K562 (cell line): ENCODE data around the gene RAP1A. TPM values are rescaled to one million over a fixed set of nuclear protein-coding genes. Genes with fewer than 3 reads are reported as not detected.

Experiments used
- ATAC-seq: fragments of 200-7000 bp; cut with Tn5 transposase; 3 replicates; pipeline ENCODE4 v1.9.1; 2020; ENCODE audit warnings: moderate library complexity
- BruUV-seq: library from RNA; stranded (reverse); fragments of 400-500 nt; replicated peaks from 2 replicates; lab custom pipeline; 2021; lab: Mats Ljungman, UMichigan
- CTCF ChIA-PET: fragments of 300-600 bp; formaldehyde crosslinking; extraction: SDS; loops from one replicate; lab custom pipeline; 2021; ENCODE audit warnings: low intra/inter-chr PET ratio; lab: Yijun Ruan, JAX
- POLR2A ChIA-PET: fragments of 300-600, 350-650 bp; sonication (Branson Sonifier 250); formaldehyde crosslinking; extraction: SDS; loops from one replicate; lab custom pipeline; 2021; ENCODE audit warnings: antibody characterized with exemption, inconsistent platforms; lab: Yijun Ruan, JAX
- DNase-seq, 4 experiments: peaks; one replicate each; pipeline versions ENCODE4 v3.0.0 to v3.0.0-alpha.2; 2011 to 2018; ENCODE audit warnings: low spot score in 3 of 4, mixed read lengths in 3 of 4; ENCODE audit errors: extremely low read depth in 1 of 4
- FAIRE-seq: peaks from 2 replicates; lab custom pipeline; 2011; peaks lifted over from hg19 to GRCh38; lab: Jason Lieb, UNC
- H2AFZ ChIP-seq: 2 replicates; pipeline ENCODE4 v1.6.0; 2011; ENCODE audit warnings: low read depth, low read length, control low read depth, inconsistent platforms
- H3K27ac ChIP-seq: fragments of 200-600 bp; 3 replicates; pipeline ENCODE4 v1.8.0; 2011; ENCODE audit warnings: low read depth, mild to moderate bottlenecking, control low read depth, inconsistent platforms, low read length, moderate library complexity, mixed read lengths; ENCODE audit errors: extremely low read depth
- H3K27me3 ChIP-seq, 2 experiments: fragments of 300-600 bp in 1 of 2; 2 replicates in 1 of 2; 3 replicates in 1 of 2; pipeline versions ENCODE4 v1.6.0 to v1.8.0; 2011; ENCODE audit warnings: inconsistent platforms in 2 of 2, low read length in 2 of 2, mild to moderate bottlenecking in 1 of 2, mixed read lengths in 1 of 2, moderate library complexity in 1 of 2; ENCODE audit not compliant: control insufficient read depth in 2 of 2, insufficient read depth in 2 of 2
- H3K36me3 ChIP-seq: fragments of 300-600 bp; 3 replicates; pipeline ENCODE4 v1.8.0; 2011; ENCODE audit warnings: mild to moderate bottlenecking, low read length, inconsistent platforms; ENCODE audit not compliant: control insufficient read depth, insufficient read depth
- H3K4me1 ChIP-seq, 2 experiments: fragments of 200-600 bp in 1 of 2; replicated peaks in 1 of 2; 2 replicates in 1 of 2; 3 replicates in 1 of 2; pipeline versions ENCODE4 v1.5.1 to v1.8.0; 2011; ENCODE audit warnings: inconsistent platforms in 2 of 2, low read length in 2 of 2, mild to moderate bottlenecking in 1 of 2, mixed read lengths in 1 of 2, moderate library complexity in 1 of 2; ENCODE audit not compliant: control insufficient read depth in 2 of 2, insufficient read depth in 2 of 2
- H3K4me2 ChIP-seq: 2 replicates; pipeline ENCODE4 v1.6.1; 2011; ENCODE audit warnings: low read length, control low read depth, inconsistent platforms, mixed read lengths; ENCODE audit not compliant: insufficient read depth
- H3K4me3 ChIP-seq: fragments of 200-600 bp; sonication (generic), shearing (Covaris generic); 2 replicates; pipeline ENCODE4 v1.5.1; 2016; ENCODE audit warnings: control low read depth, inconsistent platforms
- H3K79me2 ChIP-seq: fragments of 200-600 bp; 3 replicates; pipeline ENCODE4 v1.8.0; 2011; ENCODE audit warnings: low read length, inconsistent platforms; ENCODE audit not compliant: control insufficient read depth, insufficient read depth
- H3K9ac ChIP-seq, 2 experiments: 2 replicates each; pipeline versions ENCODE4 v1.6.0 to v1.6.1; 2011; ENCODE audit warnings: low read depth in 2 of 2, low read length in 2 of 2, control low read depth in 1 of 2, inconsistent platforms in 1 of 2, mild to moderate bottlenecking in 1 of 2, mixed read lengths in 1 of 2; ENCODE audit not compliant: insufficient read depth in 1 of 2
- H3K9me1 ChIP-seq: one replicate; pipeline ENCODE4 v1.6.0; 2011; ENCODE audit warnings: inconsistent platforms, mild to moderate bottlenecking, low read length, moderate library complexity; ENCODE audit not compliant: control insufficient read depth, insufficient read depth
- H3K9me3 ChIP-seq: replicated peaks from 2 replicates; pipeline ENCODE4 v1.5.1; 2011; ENCODE audit warnings: low read depth, low read length, inconsistent platforms; ENCODE audit not compliant: control insufficient read depth, insufficient read depth
- H4K20me1 ChIP-seq: replicated peaks from 2 replicates; pipeline ENCODE4 v1.6.1; 2011; ENCODE audit warnings: low read length, inconsistent platforms, mixed read lengths; ENCODE audit not compliant: control insufficient read depth, insufficient read depth
- FOXJ3 ChIP-seq: sonication (generic); formaldehyde crosslinking; IDR thresholded peaks from 2 replicates; pipeline ENCODE4 v1.4.0; 2020; ENCODE audit warnings: mild to moderate bottlenecking, missing genetic modification reagents
- GTF2E2 ChIP-seq: fragments of 200-800 bp; sonication (Bioruptor generic); IDR thresholded peaks from 2 replicates; pipeline ENCODE4 v1.6.1; 2016; ENCODE audit warnings: missing genetic modification characterization, missing compliant biosample characterization
- HINFP ChIP-seq: fragments of 450-650 bp; conservative IDR thresholded peaks from 2 replicates; pipeline ENCODE4 v1.6.1; 2016; ENCODE audit warnings: missing genetic modification characterization, low read depth, mild to moderate bottlenecking, control low read depth, missing compliant biosample characterization
- NR2C2 ChIP-seq, 2 experiments: fragments of 200-800 bp in 1 of 2; sonication (Bioruptor generic) in 1 of 2; sonication (generic) in 1 of 2; formaldehyde crosslinking in 1 of 2; IDR thresholded peaks; 2 replicates each; pipeline versions ENCODE4 v1.6.1 to v1.8.0; 2016 to 2022; ENCODE audit warnings: mild to moderate bottlenecking in 1 of 2, missing compliant biosample characterization in 1 of 2, missing genetic modification characterization in 1 of 2, missing genetic modification reagents in 1 of 2
- PRDM10 ChIP-seq: fragments of 450-650 bp; IDR thresholded peaks from 2 replicates; pipeline ENCODE4 v1.6.1; 2018; ENCODE audit not compliant: partially characterized antibody
- RAD21 ChIP-seq, 2 experiments: fragments of 250-450 bp in 1 of 2; fragments of 450-650 bp in 1 of 2; sonication (Bioruptor Pico) in 1 of 2; formaldehyde crosslinking in 1 of 2; IDR thresholded peaks in 1 of 2; conservative IDR thresholded peaks in 1 of 2; 2 replicates each; pipeline versions ENCODE4 v1.4.0 to v1.8.0; 2020 to 2022; ENCODE audit warnings: mild to moderate bottlenecking in 2 of 2, moderate library complexity in 1 of 2
- YBX1 ChIP-seq: fragments of 450-650 bp; IDR thresholded peaks from 2 replicates; pipeline ENCODE4 v1.7.1; 2016; ENCODE audit warnings: mild to moderate bottlenecking
- ZFPM2 ChIP-seq: fragments of 250-450 bp; sonication (Bioruptor Pico); IDR thresholded peaks from 2 replicates; pipeline ENCODE4 v1.5.1; 2022; ENCODE audit warnings: mild to moderate bottlenecking
- ZNF253 ChIP-seq: fragments of 250-450 bp; sonication (Bioruptor Pico); conservative IDR thresholded peaks from 2 replicates; pipeline ENCODE4 v1.6.1; 2021; ENCODE audit warnings: mild to moderate bottlenecking
- WGBS: fragments of 100-300 bp; shearing (Covaris generic); methylation state at CpG from one replicate; pipeline ENCODE4 v1.1.6; 2016; ENCODE audit warnings: low coverage, mixed read lengths; ENCODE audit not compliant: insufficient coverage; ENCODE audit errors: missing lambda C conversion rate; 5-methylcytosine and 5-hydroxymethylcytosine counted together
- in situ Hi-C: fragments of 300-500 bp; cut with MboI; formaldehyde crosslinking; loops from 4 replicates; pipeline ENCODE4 v1.15.0; 2018; ENCODE audit warnings: inconsistent platforms, mixed read lengths
- intact Hi-C: fragments of 100-400 bp; cut with micrococcal nuclease; formaldehyde crosslinking; loops from 2 replicates; pipeline ENCODE4 v1.14.2; 2022
- polyA plus RNA-seq, 8 experiments: library from polyadenylated mRNA; depleted of rRNA in 4 of 8; stranded (reverse) in 5 of 8; unstranded in 3 of 8; fragments of >200 nt; fragmentation: Nextera tagmentation in 2 of 8; fragmentation: Illumina TruSeq in 1 of 8; extraction: Ambion mirVana in 2 of 8; extraction: Trizol in 1 of 8; gene quantifications; 2 replicates each; pipeline versions ENCODE4 v1.2.1 to v1.2.3, GENCODE V29; 2011 to 2014; ENCODE audit warnings: inconsistent platforms in 1 of 8, missing spikeins in 1 of 8
- total RNA-seq, 7 experiments: library from RNA; depleted of rRNA in 6 of 7; stranded (reverse); fragments of >200 nt in 6 of 7; fragmentation: Illumina TruSeq in 2 of 7; extraction: Trizol in 2 of 7; gene quantifications; 2 replicates each; pipeline versions ENCODE4 v1.2.1 to v1.2.3, GENCODE V29; 2011 to 2021; ENCODE audit warnings: low replicate concordance in 1 of 7
- TF ChIP-seq, protein P1 (sequence below): fragments of 450-650 bp; IDR thresholded peaks from 2 replicates; pipeline ENCODE4 v1.6.1; 2017; ENCODE audit warnings: mild to moderate bottlenecking, moderate library complexity

RAP1A gene
- total and polyA plus RNA-seq, 9 of the 15 experiments (the other 6 are each of a cell fraction or from before 2014, with no cell fraction given), result 13.4 to 86.2 (median 32.5) TPM

- in situ Hi-C loops (no loop called here), intact Hi-C loops (no loop called here)
- 11% methylated on average over 9 of the region's 9 CpGs for WGBS
- Histone ChIP-seq H3K4me3 (no peak overlapping the region), H4K20me1 (no peaks in the 10 kb centered on the region; the same call in none of the 2 replicates), H3K9ac (peak overlapping the region in 1 of 2 experiments; percentile 3; a peak in 1 of 4 replicates), H3K9me1 (peaks cover 2% of the 10 kb centered on the region), H3K27me3 (peaks cover 40 to 75% of the 10 kb centered on the region in 2 experiments), H3K79me2 (no peaks in the 10 kb centered on the region), H3K9me3 (no peaks in the 10 kb centered on the region), H3K4me1 (peaks cover 4 to 17% of the 10 kb centered on the region in 2 experiments), H3K27ac (no peak overlapping the region), H3K4me2 (no peak overlapping the region; the same call in 1 of the 2 replicates), H2AFZ (peak overlapping the region; percentile 22; the same call in 1 of the 2 replicates), H3K36me3 (no peaks in the 10 kb centered on the region)
- FAIRE-seq, result peak; percentile 11
- CTCF ChIA-PET, result no interaction called here
- peak; percentile 53 for ATAC-seq
- peak in 3 of 4 experiments; percentile 47 to 62 (median 48) for DNase-seq
- no TSS peak for BruUV-seq
- POLR2A ChIA-PET, result interaction anchor here (1.9 kb wide), 1 partner anchor 12 kb away, joined by 5 read pairs; no protein-coding TSS in a partner anchor
- TF ChIP-seq RAD21 (CRISPR knock-in tag; conservative IDR thresholded peaks at IDR 0.05 in 1 of 2, IDR thresholded peaks at IDR 0.05 in 1 of 2), result 0 out of 4 replicates have a peak, but pooled peaks of 1 of the 2 experiments have one; percentile 17
- no peak for TF ChIP-seq ZFPM2
- no peak for TF ChIP-seq HINFP (tag)
- TF ChIP-seq, protein P1, sequence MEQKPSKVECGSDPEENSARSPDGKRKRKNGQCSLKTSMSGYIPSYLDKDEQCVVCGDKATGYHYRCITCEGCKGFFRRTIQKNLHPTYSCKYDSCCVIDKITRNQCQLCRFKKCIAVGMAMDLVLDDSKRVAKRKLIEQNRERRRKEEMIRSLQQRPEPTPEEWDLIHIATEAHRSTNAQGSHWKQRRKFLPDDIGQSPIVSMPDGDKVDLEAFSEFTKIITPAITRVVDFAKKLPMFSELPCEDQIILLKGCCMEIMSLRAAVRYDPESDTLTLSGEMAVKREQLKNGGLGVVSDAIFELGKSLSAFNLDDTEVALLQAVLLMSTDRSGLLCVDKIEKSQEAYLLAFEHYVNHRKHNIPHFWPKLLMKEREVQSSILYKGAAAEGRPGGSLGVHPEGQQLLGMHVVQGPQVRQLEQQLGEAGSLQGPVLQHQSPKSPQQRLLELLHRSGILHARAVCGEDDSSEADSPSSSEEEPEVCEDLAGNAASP, result no peak
- no peak for TF ChIP-seq YBX1
- TF ChIP-seq NR2C2 (CRISPR knock-in tag; IDR thresholded peaks at IDR 0.05), result peak; percentile 90
- peak; percentile 97 for TF ChIP-seq NR2C2 (tag; IDR thresholded peaks at IDR 0.05)
- TF ChIP-seq PRDM10, result peak; percentile 75
- no peak for TF ChIP-seq GTF2E2 (tag)
- no peak for TF ChIP-seq ZNF253 (CRISPR knock-in tag)
- peak; percentile 87 for TF ChIP-seq FOXJ3
Observed at GRCh38 chr1:111733183-111733991, 113.8 kb downstream of the RAP1A start.
